Upper lobe of right lung (tissue), 1 donor: Measurements from ENCODE around the gene LPP. TPM values are rescaled to one million over a fixed set of nuclear protein-coding genes. Genes with fewer than 3 reads are reported as not detected.

Experiments
- ATAC-seq: fragments of 200-7000 bp; cut with Tn5 transposase; one replicate; pipeline ENCODE4 v1.9.1; 2020; ENCODE audit warnings: mild to moderate bottlenecking, moderate library complexity
- DNase-seq: peaks from one replicate; pipeline ENCODE4 v3.0.0-alpha.2; 2020
- H3K27ac ChIP-seq: fragments of 200-600 bp; one replicate; pipeline ENCODE4 v1.8.0; 2022
- H3K27me3 ChIP-seq: fragments of 200-600 bp; one replicate; pipeline ENCODE4 v1.8.0; 2022; ENCODE audit warnings: mild to moderate bottlenecking
- H3K36me3 ChIP-seq: fragments of 200-600 bp; one replicate; pipeline ENCODE4 v1.8.0; 2022
- H3K4me1 ChIP-seq: fragments of 200-600 bp; one replicate; pipeline ENCODE4 v1.8.0; 2022
- H3K4me3 ChIP-seq: fragments of 200-600 bp; one replicate; pipeline ENCODE4 v1.8.0; 2022; ENCODE audit warnings: mild to moderate bottlenecking
- H3K9me3 ChIP-seq: fragments of 200-600 bp; one replicate; pipeline ENCODE4 v1.8.0; 2022
- CTCF ChIP-seq: fragments of 200-600 bp; IDR thresholded peaks from one replicate; pipeline ENCODE4 v1.8.0; 2022; ENCODE audit warnings: antibody characterized with exemption
- intact Hi-C: fragments of 100-400 bp; cut with DNase I; formaldehyde crosslinking; loops from one replicate; pipeline ENCODE4 v1.11.0; 2022
- total RNA-seq: library from RNA; stranded (reverse); fragmentation: NEBNext Ultra II Directional; extraction: Animal tissue kit (Norgen Biotek cat#: 25700); gene quantifications from one replicate; pipeline ENCODE4 v1.2.1, GENCODE V29; 2021
- donor health status: DM: no; HTN: yes; CAD: no; lungs with severe emphysema.

Gene LPP
- total RNA-seq, 1 donor from 2014 or later: 191 TPM

- peaks cover 4% of the 10 kb centered on the region for H3K4me1 ChIP-seq
- no peaks in the 10 kb centered on the region for H3K9me3 ChIP-seq
- no peak overlapping the region for H3K4me3 ChIP-seq
- DNase-seq (no peak), ATAC-seq (no peak)
- H3K27me3 ChIP-seq: no peaks in the 10 kb centered on the region
- H3K36me3 ChIP-seq: no peaks in the 10 kb centered on the region
- peak overlapping the region; percentile 28 for H3K27ac ChIP-seq
- intact Hi-C loops: no loop called here
- no peak for TF ChIP-seq CTCF
Observed at GRCh38 chr3:188589771-188590170, 435.8 kb downstream of the LPP start.

- no peak overlapping the region for H3K27ac ChIP-seq
- ATAC-seq: no peak
- no peak for TF ChIP-seq CTCF
Observed at GRCh38 chr3:188590557-188590956, 436.6 kb downstream of the LPP start.

GRCh38 chr3:188594139-188594538 is 440.2 kb downstream of the LPP start:
- no peak for TF ChIP-seq CTCF
- no peaks in the 10 kb centered on the region for H3K27me3 ChIP-seq
- H3K4me3 ChIP-seq: no peak overlapping the region
- intact Hi-C loops: no loop called here
- DNase-seq (no peak), ATAC-seq (peak; percentile 57)
- no peaks in the 10 kb centered on the region for H3K36me3 ChIP-seq
- H3K27ac ChIP-seq: peak overlapping the region; percentile 56
- H3K9me3 ChIP-seq: no peaks in the 10 kb centered on the region
- peaks cover 4% of the 10 kb centered on the region for H3K4me1 ChIP-seq

More at GRCh38 chr3:188590557-188590956, 436.6 kb downstream of the LPP start:
- H3K9me3 ChIP-seq: no peaks in the 10 kb centered on the region
- H3K36me3 ChIP-seq: no peaks in the 10 kb centered on the region
- H3K4me3 ChIP-seq: no peak overlapping the region
- no peak for DNase-seq
- H3K27me3 ChIP-seq: no peaks in the 10 kb centered on the region
- H3K4me1 ChIP-seq: peaks cover 4% of the 10 kb centered on the region
- intact Hi-C loops: no loop called here

GRCh38 chr3:188595890-188596376 is 442.0 kb downstream of the LPP start:
- Histone ChIP-seq H3K4me1 (peaks cover 4% of the 10 kb centered on the region), H3K36me3 (no peaks in the 10 kb centered on the region), H3K4me3 (no peak overlapping the region), H3K9me3 (no peaks in the 10 kb centered on the region), H3K27me3 (no peaks in the 10 kb centered on the region), H3K27ac (no peak overlapping the region)
- ATAC-seq (no peak), DNase-seq (no peak)
- intact Hi-C loops: no loop called here
- TF ChIP-seq CTCF: no peak

- no peak for TF ChIP-seq CTCF
- DNase-seq (no peak), ATAC-seq (no peak)
- Histone ChIP-seq H3K36me3 (no peaks in the 10 kb centered on the region), H3K27me3 (no peaks in the 10 kb centered on the region), H3K9me3 (no peaks in the 10 kb centered on the region), H3K4me1 (peaks cover 1% of the 10 kb centered on the region), H3K4me3 (no peak overlapping the region), H3K27ac (no peak overlapping the region)
- intact Hi-C loops: no loop called here
Observed at GRCh38 chr3:188598894-188599293, 444.9 kb downstream of the LPP start.

GRCh38 chr3:188602111-188602510 is 448.2 kb downstream of the LPP start:
- Histone ChIP-seq H3K4me3 (no peak overlapping the region), H3K27me3 (no peaks in the 10 kb centered on the region), H3K4me1 (no peaks in the 10 kb centered on the region), H3K36me3 (no peaks in the 10 kb centered on the region), H3K9me3 (no peaks in the 10 kb centered on the region), H3K27ac (no peak overlapping the region)
- TF ChIP-seq CTCF: no peak
- DNase-seq: no peak
- ATAC-seq: no peak
- intact Hi-C loops: no loop called here
